IPS-15b (cell line): Measurements from ENCODE around the gene CBLC.
"Not testable (repeated sequence)": the region's sequence is repeated elsewhere in the genome, so short reads cannot be mapped to it uniquely, and the experiment has no call there.

Experiments
- H3K27me3 ChIP-seq: one replicate; pipeline ENCODE4 v1.6.1; 2013; ENCODE audit warnings: low read length; ENCODE audit not compliant: control insufficient read depth, insufficient read depth
- H3K36me3 ChIP-seq: one replicate; pipeline ENCODE4 v1.6.1; 2013; ENCODE audit warnings: low read length; ENCODE audit not compliant: control insufficient read depth, insufficient read depth
- H3K4me1 ChIP-seq: one replicate; pipeline ENCODE4 v1.6.1; 2013; ENCODE audit warnings: mild to moderate bottlenecking, low read length; ENCODE audit not compliant: control insufficient read depth, insufficient read depth
- H3K4me3 ChIP-seq: one replicate; pipeline ENCODE4 v1.5.1; 2013; ENCODE audit warnings: low read depth, low read length
- H3K9ac ChIP-seq: one replicate; pipeline ENCODE4 v1.6.1; 2013; ENCODE audit warnings: low read depth, mild to moderate bottlenecking, low read length
- H3K9me3 ChIP-seq: one replicate; pipeline ENCODE4 v1.6.1; 2013; ENCODE audit warnings: mild to moderate bottlenecking, low read length; ENCODE audit not compliant: control insufficient read depth, insufficient read depth

CBLC gene

GRCh38 chr19:44818466-44819031, 40.9 kb downstream of the CBLC start:
- Histone ChIP-seq H3K4me3 (no peak overlapping the region), H3K9me3 (no peaks in the 10 kb centered on the region), H3K27me3 (peaks cover 5% of the 10 kb centered on the region), H3K4me1 (no peaks in the 10 kb centered on the region), H3K9ac (no peak overlapping the region), H3K36me3 (peaks cover 44% of the 10 kb centered on the region)

- Histone ChIP-seq H3K27me3 (peaks cover 5% of the 10 kb centered on the region), H3K4me3 (no peak overlapping the region), H3K4me1 (no peaks in the 10 kb centered on the region), H3K9ac (no peak overlapping the region), H3K36me3 (peaks cover 36% of the 10 kb centered on the region), H3K9me3 (no peaks in the 10 kb centered on the region)
These were observed 41.6 kb downstream of the CBLC start for GRCh38 chr19:44819246-44819832.

- H3K9me3 ChIP-seq: no peaks in the 10 kb centered on the region
- peaks cover 23% of the 10 kb centered on the region for H3K36me3 ChIP-seq
- H3K27me3 ChIP-seq: peaks cover 17% of the 10 kb centered on the region
These were observed 43.2 kb downstream of the CBLC start for GRCh38 chr19:44820648-44821609.

GRCh38 chr19:44822177-44822576, 44.5 kb downstream of the CBLC start:
- Histone ChIP-seq H3K9ac (no peak overlapping the region), H3K9me3 (no peaks in the 10 kb centered on the region), H3K36me3 (peaks cover 23% of the 10 kb centered on the region), H3K4me1 (no peaks in the 10 kb centered on the region), H3K27me3 (peaks cover 29% of the 10 kb centered on the region), H3K4me3 (no peak overlapping the region)

More at GRCh38 chr19:44820648-44821609, 43.2 kb downstream of the CBLC start:
- no peaks in the 10 kb centered on the region for H3K4me1 ChIP-seq
- H3K4me3 ChIP-seq: no peak overlapping the region
- H3K9ac ChIP-seq: no peak overlapping the region

GRCh38 chr19:44822670-44823372, 45.1 kb downstream of the CBLC start:
- Histone ChIP-seq H3K4me1 (no peaks in the 10 kb centered on the region), H3K36me3 (peaks cover 23% of the 10 kb centered on the region), H3K9ac (no peak overlapping the region), H3K4me3 (no peak overlapping the region), H3K9me3 (no peaks in the 10 kb centered on the region), H3K27me3 (peaks cover 32% of the 10 kb centered on the region)

GRCh38 chr19:44823373-44823698, 45.6 kb downstream of the CBLC start:
- H3K4me1 ChIP-seq: no peaks in the 10 kb centered on the region
- no peaks in the 10 kb centered on the region for H3K9me3 ChIP-seq
- H3K36me3 ChIP-seq: peaks cover 18% of the 10 kb centered on the region
- no peak overlapping the region for H3K9ac ChIP-seq
- no peak overlapping the region for H3K4me3 ChIP-seq
- H3K27me3 ChIP-seq: peaks cover 32% of the 10 kb centered on the region

- H3K27me3 ChIP-seq: peaks cover 38% of the 10 kb centered on the region
- H3K4me1 ChIP-seq: no peaks in the 10 kb centered on the region
- H3K4me3 ChIP-seq: no peak overlapping the region
- no peak overlapping the region for H3K9ac ChIP-seq
- no peaks in the 10 kb centered on the region for H3K9me3 ChIP-seq
- peaks cover 6% of the 10 kb centered on the region for H3K36me3 ChIP-seq
These were observed 47.1 kb downstream of the CBLC start for GRCh38 chr19:44824761-44825160.

GRCh38 chr19:44832875-44833274, 55.2 kb downstream of the CBLC start:
- H3K9me3 ChIP-seq, H3K4me1 ChIP-seq, H3K36me3 ChIP-seq, H3K4me3 ChIP-seq, H3K9ac ChIP-seq: not testable (repeated sequence)
- peaks cover 38% of the 10 kb centered on the region for H3K27me3 ChIP-seq

- not testable (repeated sequence) for H3K9ac ChIP-seq, H3K36me3 ChIP-seq, H3K4me1 ChIP-seq, H3K9me3 ChIP-seq, H3K4me3 ChIP-seq
- peaks cover 34% of the 10 kb centered on the region for H3K27me3 ChIP-seq
These were observed 56.7 kb downstream of the CBLC start for GRCh38 chr19:44834399-44834798.

GRCh38 chr19:44839276-44839675, 61.6 kb downstream of the CBLC start:
- Histone ChIP-seq H3K4me3 (no peak overlapping the region), H3K27me3 (peaks cover 19% of the 10 kb centered on the region), H3K9me3 (no peaks in the 10 kb centered on the region), H3K36me3 (no peaks in the 10 kb centered on the region), H3K4me1 (no peaks in the 10 kb centered on the region), H3K9ac (no peak overlapping the region)

GRCh38 chr19:44840811-44841210, 63.1 kb downstream of the CBLC start:
- H3K9ac ChIP-seq: no peak overlapping the region
- no peak overlapping the region for H3K4me3 ChIP-seq
- no peaks in the 10 kb centered on the region for H3K9me3 ChIP-seq
- H3K27me3 ChIP-seq: peaks cover 19% of the 10 kb centered on the region
- no peaks in the 10 kb centered on the region for H3K36me3 ChIP-seq
- no peaks in the 10 kb centered on the region for H3K4me1 ChIP-seq
